Heart left ventricle (tissue), 16 donors: Measurements from ENCODE around the gene SLC25A10. TPM values are rescaled to one million over a fixed set of nuclear protein-coding genes. Genes with fewer than 3 reads are reported as not detected.

Source experiments
- ATAC-seq, 4 donors: fragments of 200-7000 bp; cut with Tn5 transposase; one replicate each; pipeline ENCODE4 v1.9.1; 2020 to 2022; ENCODE audit warnings: moderate library complexity in 4 of 4, mild to moderate bottlenecking in 3 of 4, moderate number of reproducible peaks in 1 of 4
- DNase-seq, 5 donors: peaks; one replicate each; pipeline ENCODE4 v3.0.0-alpha.2; 2020
- H3K27ac ChIP-seq, 12 donors: fragments of 200-600 bp; sonication (generic) in 4 of 12; one replicate each; pipeline versions ENCODE4 v1.5.0 to v1.8.0; 2016 to 2022; ENCODE audit warnings: mild to moderate bottlenecking in 2 of 12
- H3K27me3 ChIP-seq, 9 donors: fragments of 200-600 bp; sonication (generic) in 2 of 9; one replicate each; pipeline versions ENCODE4 v1.5.1 to v1.8.0; 2016 to 2022; ENCODE audit warnings: mild to moderate bottlenecking in 3 of 9
- H3K36me3 ChIP-seq, 9 donors: fragments of 200-600 bp; sonication (generic) in 2 of 9; one replicate each; pipeline versions ENCODE4 v1.5.0 to v1.8.0; 2018 to 2022; ENCODE audit warnings: mild to moderate bottlenecking in 2 of 9
- H3K4me1 ChIP-seq, 12 donors: fragments of 200-600 bp; sonication (generic) in 4 of 12; one replicate each; pipeline versions ENCODE4 v1.5.0 to v1.8.0; 2016 to 2022; ENCODE audit warnings: mild to moderate bottlenecking in 3 of 12
- H3K4me3 ChIP-seq, 12 donors: fragments of 200-600 bp; sonication (generic) in 4 of 12; one replicate each; pipeline versions ENCODE4 v1.5.0 to v1.8.0; 2017 to 2022; ENCODE audit warnings: mild to moderate bottlenecking in 9 of 12, moderate library complexity in 4 of 12
- H3K9me3 ChIP-seq, 12 donors: fragments of 200-600 bp; sonication (generic) in 4 of 12; one replicate each; pipeline versions ENCODE4 v1.5.0 to v1.8.0; 2016 to 2022; ENCODE audit warnings: mild to moderate bottlenecking in 1 of 12
- POLR2A ChIP-seq, 2 donors: fragments of 450-650 bp; IDR thresholded peaks; one replicate each; pipeline ENCODE4 v1.6.1; 2017; ENCODE audit warnings: antibody characterized with exemption in 2 of 2, mild to moderate bottlenecking in 2 of 2, moderate library complexity in 2 of 2
- WGBS, 4 donors: extraction: QIAGEN DNeasy Blood & Tissue Kit in 2 of 4; methylation state at CpG; one replicate each; pipeline versions ENCODE4 v1.1.5 to v1.1.7; 2013 to 2018; 5-methylcytosine and 5-hydroxymethylcytosine counted together
- intact Hi-C, 10 donors: fragments of 100-400 bp; cut with DNase I; formaldehyde crosslinking; loops; one replicate each; pipeline versions ENCODE4 v1.11.1 to v1.14.2; 2022
- polyA plus RNA-seq, 2 donors: library from polyadenylated mRNA; stranded (reverse); fragments of 200-250 nt; gene quantifications; one replicate each; pipeline ENCODE4 v1.2.3, GENCODE V29; 2013
- total RNA-seq, 9 donors: library from RNA; depleted of rRNA in 2 of 9; stranded (reverse); fragments of >200 nt in 2 of 9; fragmentation: NEBNext Ultra II Directional in 3 of 9; extraction: Animal tissue kit (Norgen Biotek cat#: 25700) in 3 of 9; gene quantifications; one replicate each; pipeline versions ENCODE4 v1.1.0 to v1.2.4, GENCODE V29; 2016 to 2023
- TF ChIP-seq, protein P1 (sequence below), 12 donors: fragments of 200-600 bp; sonication (generic) in 4 of 12; IDR thresholded peaks; one replicate each; pipeline versions ENCODE4 v1.5.0 to v1.8.0; 2018 to 2022; ENCODE audit warnings: antibody characterized with exemption in 12 of 12, mild to moderate bottlenecking in 5 of 12
- donor health status: ischemic (EF 13 %, LVEDD 7.1; RV severe dilation, severe dysfunction).
- donor health status: healthy with polysubstance abuse.
- donor health status: DM: no; HTN: yes; CAD: no.
- donor health status: DM: no; HTN: no; CAD: no.
- donor health status: ischemic (EF 25% LVEDD 6.9; RV normal size, moderate dysfunction).
- donor health status: ischemic (EF 25% LVEDD 5.7; RV mildly dilated, moderate dysfunction).
- donor health status: healthy.
- donor health status: DM: yes; HTN: yes; CAD: no.
- donor health status: ischemic (EF 35%, LVEDD 5.7; RV mildly dilated, moderate dysfunction).
- donor health status: nonischemic (EF 11% LVEDD 7.7; RV severe dilation, severe dysfunction).
- donor health status: DM: yes; HTN: yes; CAD: no.
- donor health status: PGD.
- donor health status: ischemic (EF 29% LVEDD 5.4; RV normal size, mild dysfunction).
- donor health status: nonischemic (EF 23%, LVEDD 6.1; RV moderate dilation, normal function).

SLC25A10 gene
- total and polyA plus RNA-seq, 11 donors, result 7.0 to 17.9 (median 9.4) TPM

DNA sequence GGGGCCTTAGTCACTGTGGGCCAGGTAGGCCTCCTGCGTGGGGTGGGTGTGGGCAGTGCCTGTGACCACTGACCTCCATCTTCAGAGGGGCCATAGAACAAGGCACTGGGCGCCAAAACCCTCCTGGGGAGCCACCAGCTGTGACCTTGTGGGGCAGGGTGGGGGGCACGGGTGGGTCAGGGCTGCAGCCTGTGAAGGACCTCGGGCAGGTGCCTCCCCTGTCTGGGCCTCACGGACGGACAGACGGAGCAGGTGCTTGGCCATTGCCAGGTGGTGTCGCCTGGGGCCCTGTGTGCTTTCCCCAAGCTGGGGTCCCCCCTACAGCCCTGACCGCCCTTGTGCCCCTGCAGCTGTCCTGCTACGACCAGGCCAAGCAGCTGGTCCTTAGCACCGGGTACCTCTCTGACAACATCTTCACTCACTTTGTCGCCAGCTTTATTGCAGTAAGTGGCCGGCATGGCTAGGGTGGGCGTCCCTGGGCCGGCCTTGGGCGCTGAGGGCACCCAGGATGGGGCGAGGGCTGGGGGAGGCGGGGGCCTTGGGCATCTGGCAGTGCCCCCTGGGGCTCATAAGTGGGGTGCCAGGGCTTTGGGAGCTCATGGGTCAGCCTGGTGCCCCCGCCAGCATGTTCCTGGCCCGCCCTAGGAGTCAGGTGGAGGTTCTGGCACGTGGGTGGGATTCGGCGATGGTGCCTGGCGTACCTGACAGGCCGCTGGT, 5.1 kb downstream of the SLC25A10 start:
- 94 to 97% (median 96%) methylated on average over 10 to 25 of the region's 25 CpGs for WGBS, 4 donors
- no peak for ATAC-seq
- intact Hi-C loops, result no loop called here

DNA sequence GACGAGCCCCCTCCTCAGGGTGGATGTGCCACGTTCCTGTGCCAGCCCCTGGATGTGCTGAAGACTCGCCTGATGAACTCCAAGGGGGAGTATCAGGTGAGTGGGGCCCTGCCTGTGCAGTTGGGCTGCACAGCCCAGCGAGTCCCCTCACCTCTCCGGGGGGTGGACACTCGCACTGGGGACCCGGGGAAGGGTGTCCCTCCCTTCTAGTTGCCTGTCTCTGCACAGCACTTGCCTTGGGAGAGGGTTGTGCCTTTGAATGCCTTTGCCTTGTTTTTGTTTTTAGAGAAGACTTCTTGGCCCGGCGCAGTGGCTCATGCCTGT, 5.6 kb downstream of the SLC25A10 start:
- DNase-seq (no peak), ATAC-seq (no peak)
- Histone ChIP-seq H3K9me3 (no peaks in the 10 kb centered on the region), H3K4me3 (no peak overlapping the region), H3K27me3 (no peaks in the 10 kb centered on the region), H3K27ac (no peak overlapping the region), H3K4me1 (peaks cover 0 to 20% (median 14%) of the 10 kb centered on the region in 12 donors), H3K36me3 (no peaks in the 10 kb centered on the region)
- intact Hi-C loops, result no loop called here
- WGBS, 4 donors, result 90 to 100% (median 97%) methylated on average over 2 to 9 of the region's 9 CpGs
- TF ChIP-seq POLR2A (IDR thresholded peaks at IDR 0.05), result no peak
- TF ChIP-seq, protein P1, sequence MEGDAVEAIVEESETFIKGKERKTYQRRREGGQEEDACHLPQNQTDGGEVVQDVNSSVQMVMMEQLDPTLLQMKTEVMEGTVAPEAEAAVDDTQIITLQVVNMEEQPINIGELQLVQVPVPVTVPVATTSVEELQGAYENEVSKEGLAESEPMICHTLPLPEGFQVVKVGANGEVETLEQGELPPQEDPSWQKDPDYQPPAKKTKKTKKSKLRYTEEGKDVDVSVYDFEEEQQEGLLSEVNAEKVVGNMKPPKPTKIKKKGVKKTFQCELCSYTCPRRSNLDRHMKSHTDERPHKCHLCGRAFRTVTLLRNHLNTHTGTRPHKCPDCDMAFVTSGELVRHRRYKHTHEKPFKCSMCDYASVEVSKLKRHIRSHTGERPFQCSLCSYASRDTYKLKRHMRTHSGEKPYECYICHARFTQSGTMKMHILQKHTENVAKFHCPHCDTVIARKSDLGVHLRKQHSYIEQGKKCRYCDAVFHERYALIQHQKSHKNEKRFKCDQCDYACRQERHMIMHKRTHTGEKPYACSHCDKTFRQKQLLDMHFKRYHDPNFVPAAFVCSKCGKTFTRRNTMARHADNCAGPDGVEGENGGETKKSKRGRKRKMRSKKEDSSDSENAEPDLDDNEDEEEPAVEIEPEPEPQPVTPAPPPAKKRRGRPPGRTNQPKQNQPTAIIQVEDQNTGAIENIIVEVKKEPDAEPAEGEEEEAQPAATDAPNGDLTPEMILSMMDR (IDR thresholded peaks at IDR 0.05), result no peak

More for the DNA sequence above, 5.1 kb downstream of the SLC25A10 start:
- TF ChIP-seq POLR2A (IDR thresholded peaks at IDR 0.05), result no peak
- TF ChIP-seq, protein P1 (IDR thresholded peaks at IDR 0.05), result no peak
- no peak for DNase-seq
- H3K4me1 ChIP-seq, result peaks cover 0 to 21% (median 13%) of the 10 kb centered on the region in 12 donors
- H3K9me3 ChIP-seq, result no peaks in the 10 kb centered on the region
- H3K27ac ChIP-seq, result no peak overlapping the region
- H3K27me3 ChIP-seq, result no peaks in the 10 kb centered on the region
- no peak overlapping the region for H3K4me3 ChIP-seq
- no peaks in the 10 kb centered on the region for H3K36me3 ChIP-seq

DNA sequence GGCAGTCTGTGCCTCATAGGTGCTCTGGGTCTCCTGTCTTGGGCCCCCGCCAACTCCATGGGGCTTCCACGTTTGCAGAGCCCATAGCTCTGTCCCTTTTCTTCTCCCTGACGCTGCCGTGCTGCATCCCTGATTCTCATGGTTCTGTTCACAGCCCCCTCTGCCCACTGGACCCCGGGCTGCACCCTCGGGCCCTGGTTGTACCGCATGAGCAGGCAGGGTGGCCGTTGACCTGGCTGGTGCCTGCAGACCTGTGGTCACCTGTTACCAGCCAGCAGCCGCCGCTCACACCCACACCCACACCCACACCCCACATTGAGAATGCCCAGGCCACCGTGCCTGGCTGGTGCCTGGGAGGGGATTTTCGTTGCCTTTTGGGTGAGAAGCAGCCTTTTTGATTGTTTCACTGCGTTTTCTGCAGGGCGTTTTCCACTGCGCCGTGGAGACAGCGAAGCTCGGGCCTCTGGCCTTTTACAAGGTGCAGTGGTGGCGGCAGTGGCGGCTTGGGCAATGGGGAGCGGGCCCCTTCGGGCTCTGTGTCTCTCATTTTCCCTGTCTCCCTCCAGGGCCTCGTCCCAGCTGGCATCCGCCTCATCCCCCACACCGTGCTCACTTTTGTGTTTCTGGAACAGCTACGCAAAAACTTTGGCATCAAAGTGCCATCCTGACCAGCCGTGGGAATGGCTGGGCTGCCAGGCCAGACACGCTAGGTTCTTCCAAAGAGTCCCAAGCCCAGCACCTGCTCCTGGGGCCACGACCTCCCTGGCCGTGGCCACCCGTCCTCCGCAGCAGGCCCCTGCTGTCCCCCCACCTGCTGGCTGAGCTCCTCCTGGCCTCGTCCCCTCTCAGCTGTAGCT, 7.6 kb downstream of the SLC25A10 start:
- TF ChIP-seq POLR2A (IDR thresholded peaks at IDR 0.05), result no peak
- TF ChIP-seq, protein P1 (IDR thresholded peaks at IDR 0.05), result no peak
- ATAC-seq (no peak), DNase-seq (no peak)
- WGBS, 4 donors, result 89 to 93% (median 92%) methylated on average over 28 to 32 of the region's 33 CpGs
- Histone ChIP-seq H3K36me3 (no peaks in the 10 kb centered on the region), H3K4me1 (peaks cover 0 to 20% (median 11%) of the 10 kb centered on the region in 12 donors), H3K4me3 (no peak overlapping the region), H3K9me3 (no peaks in the 10 kb centered on the region), H3K27ac (no peak overlapping the region), H3K27me3 (no peaks in the 10 kb centered on the region)
- intact Hi-C loops, result no loop called here
